H1 (cell line): ENCODE measurements around the gene PI4KB. TPM values are rescaled to one million over a fixed set of nuclear protein-coding genes. Genes with fewer than 3 reads are reported as not detected.

Source experiments
- CTCF ChIA-PET: fragments of 300-600 bp; sonication (Branson Sonifier 250); formaldehyde crosslinking; loops from one replicate; lab custom pipeline; 2021; ENCODE audit not compliant: partially characterized antibody; lab: Charles Lee
- POLR2A ChIA-PET: fragments of 300-600 bp; sonication (Branson Sonifier 250); formaldehyde crosslinking; loops from one replicate; lab custom pipeline; 2021; ENCODE audit warnings: inconsistent platforms; ENCODE audit not compliant: partially characterized antibody; lab: Charles Lee
- DNase-seq, 2 experiments: peaks; one replicate each; pipeline versions ENCODE4 v3.0.0 to v3.0.0-alpha.2; 2010 to 2022; ENCODE audit warnings: low spot score in 2 of 2, low read depth in 1 of 2, mixed read lengths in 1 of 2
- FAIRE-seq: peaks from 2 replicates; lab custom pipeline; 2011; peaks lifted over from hg19 to GRCh38; lab: Jason Lieb, UNC
- H2AFZ ChIP-seq: 2 replicates; pipeline ENCODE4 v1.8.1; 2012; ENCODE audit warnings: low read length, inconsistent platforms
- H2AK5ac ChIP-seq: 2 replicates; pipeline ENCODE4 v1.6.1; 2013; ENCODE audit warnings: low read depth, low read length
- H2BK120ac ChIP-seq: replicated peaks from 2 replicates; pipeline ENCODE3; 2013; ENCODE audit warnings: low read depth, low read length, inconsistent platforms
- H2BK12ac ChIP-seq: 2 replicates; pipeline ENCODE4 v1.6.1; 2013; ENCODE audit warnings: low read depth, low read length
- H2BK15ac ChIP-seq: 2 replicates; pipeline ENCODE4 v1.6.1; 2013; ENCODE audit warnings: low read length
- H2BK20ac ChIP-seq: 2 replicates; pipeline ENCODE4 v1.6.1; 2013; ENCODE audit warnings: low read length
- H2BK5ac ChIP-seq: 2 replicates; pipeline ENCODE4 v1.6.1; 2013; ENCODE audit warnings: low read depth, low read length
- H3K14ac ChIP-seq: 2 replicates; pipeline ENCODE4 v1.6.1; 2013; ENCODE audit warnings: inconsistent platforms; ENCODE audit not compliant: insufficient read length
- H3K18ac ChIP-seq: 2 replicates; pipeline ENCODE4 v1.6.1; 2013; ENCODE audit warnings: low read length; ENCODE audit errors: extremely low read depth
- H3K23ac ChIP-seq: 2 replicates; pipeline ENCODE4 v1.6.1; 2013; ENCODE audit warnings: inconsistent platforms; ENCODE audit not compliant: insufficient read length
- H3K23me2 ChIP-seq: 2 replicates; pipeline ENCODE4 v1.6.1; 2013; ENCODE audit warnings: low read depth, low read length
- H3K27ac ChIP-seq: 2 replicates; pipeline ENCODE4 v1.6.1; 2011; ENCODE audit warnings: low read depth, low read length, inconsistent platforms
- H3K27me3 ChIP-seq, 4 experiments: replicated peaks in 1 of 4; 1 replicate in 1 of 4; 2 replicates in 3 of 4; pipeline versions ENCODE4 v1.6.1 to v1.8.1; 2011 to 2013; ENCODE audit warnings: low read length in 3 of 4, mild to moderate bottlenecking in 3 of 4, inconsistent platforms in 2 of 4, mixed read lengths in 2 of 4, moderate library complexity in 1 of 4; ENCODE audit not compliant: control insufficient read depth in 3 of 4, insufficient read depth in 3 of 4; ENCODE audit errors: extremely low read depth in 1 of 4
- H3K36me3 ChIP-seq, 4 experiments: 2 replicates each; pipeline versions ENCODE4 v1.6.1 to v1.8.1; 2011 to 2013; ENCODE audit warnings: mild to moderate bottlenecking in 4 of 4, low read length in 3 of 4, moderate library complexity in 2 of 4, control low read depth in 1 of 4, inconsistent platforms in 1 of 4; ENCODE audit not compliant: insufficient read depth in 4 of 4, control insufficient read depth in 2 of 4
- H3K4ac ChIP-seq: replicated peaks from 2 replicates; pipeline ENCODE3; 2013; ENCODE audit warnings: low read length, low read depth, mixed read lengths, inconsistent platforms; ENCODE audit not compliant: insufficient read length
- H3K4me1 ChIP-seq, 4 experiments: replicated peaks in 1 of 4; 1 replicate in 1 of 4; 2 replicates in 3 of 4; pipeline versions ENCODE4 v1.6.1 to v1.8.1; 2011 to 2013; ENCODE audit warnings: low read length in 3 of 4, inconsistent platforms in 2 of 4, mixed read lengths in 1 of 4; ENCODE audit not compliant: insufficient read depth in 4 of 4, control insufficient read depth in 3 of 4
- H3K4me2 ChIP-seq, 2 experiments: 2 replicates each; pipeline versions ENCODE4 v1.6.1 to v1.8.1; 2011 to 2013; ENCODE audit warnings: low read depth in 2 of 2, low read length in 2 of 2, control low read depth in 1 of 2, inconsistent platforms in 1 of 2, mild to moderate bottlenecking in 1 of 2; ENCODE audit not compliant: insufficient read depth in 1 of 2
- H3K4me3 ChIP-seq, 4 experiments: fragments of 200-600, 300-600 bp in 1 of 4; sonication (generic), shearing (Covaris generic), sonication (Bioruptor Twin) in 1 of 4; 2 replicates each; pipeline versions ENCODE4 v1.5.1 to v1.8.1; 2011 to 2016; ENCODE audit warnings: low read length in 4 of 4, low read depth in 3 of 4, control low read depth in 2 of 4, inconsistent platforms in 2 of 4, mild to moderate bottlenecking in 2 of 4, mixed read lengths in 1 of 4, moderate library complexity in 1 of 4; ENCODE audit not compliant: insufficient read depth in 2 of 4; ENCODE audit errors: extremely low read depth in 1 of 4
- H3K56ac ChIP-seq: replicated peaks from 2 replicates; pipeline ENCODE3; 2013; ENCODE audit warnings: low read depth, mild to moderate bottlenecking, mixed read lengths, low read length, inconsistent platforms; ENCODE audit not compliant: insufficient read length
- H3K79me1 ChIP-seq: 2 replicates; pipeline ENCODE4 v1.6.1; 2013; ENCODE audit warnings: low read depth, low read length, control low read depth
- H3K79me2 ChIP-seq, 2 experiments: 2 replicates each; pipeline versions ENCODE4 v1.6.1 to v1.8.1; 2012 to 2013; ENCODE audit warnings: low read length in 2 of 2, mild to moderate bottlenecking in 2 of 2, inconsistent platforms in 1 of 2; ENCODE audit not compliant: insufficient read depth in 2 of 2, control insufficient read depth in 1 of 2
- H3K9ac ChIP-seq, 4 experiments: replicated peaks in 1 of 4; 1 replicate in 1 of 4; 2 replicates in 3 of 4; pipeline versions ENCODE4 v1.6.1 to v1.8.1; 2011 to 2013; ENCODE audit warnings: low read depth in 3 of 4, low read length in 3 of 4, control low read depth in 2 of 4, mild to moderate bottlenecking in 2 of 4, moderate library complexity in 2 of 4, inconsistent platforms in 1 of 4; ENCODE audit errors: extremely low read depth in 1 of 4
- H3K9me3 ChIP-seq, 2 experiments: 2 replicates each; pipeline versions ENCODE4 v1.6.1 to v1.8.1; 2012 to 2013; ENCODE audit warnings: mild to moderate bottlenecking in 2 of 2, moderate library complexity in 2 of 2, control low read depth in 1 of 2, inconsistent platforms in 1 of 2, low read depth in 1 of 2, low read length in 1 of 2, mixed read lengths in 1 of 2; ENCODE audit not compliant: insufficient read depth in 2 of 2
- H4K20me1 ChIP-seq, 2 experiments: replicated peaks in 1 of 2; 2 replicates each; pipeline versions ENCODE3 to v1.8.1; 2011 to 2013; ENCODE audit warnings: inconsistent platforms in 2 of 2, low read length in 2 of 2, mild to moderate bottlenecking in 1 of 2; ENCODE audit not compliant: insufficient read depth in 2 of 2, control insufficient read depth in 1 of 2
- H4K5ac ChIP-seq: 2 replicates; pipeline ENCODE4 v1.6.1; 2013; ENCODE audit warnings: low read length, low read depth, mixed read lengths, inconsistent platforms; ENCODE audit not compliant: insufficient read length
- H4K8ac ChIP-seq: 2 replicates; pipeline ENCODE4 v1.8.0; 2013; ENCODE audit warnings: mild to moderate bottlenecking, moderate library complexity, low read length, inconsistent platforms; ENCODE audit not compliant: insufficient read depth; ENCODE audit errors: extremely low read depth
- H4K91ac ChIP-seq: replicated peaks from 2 replicates; pipeline ENCODE3; 2013; ENCODE audit warnings: low read length, mixed read lengths, inconsistent platforms; ENCODE audit not compliant: insufficient read length
- ASH2L ChIP-seq: fragments of 200-600, 300-600 bp; sonication (generic); IDR thresholded peaks from one replicate; pipeline ENCODE4 v1.7.1; 2017; ENCODE audit warnings: low read length
- HDAC6 ChIP-seq: IDR thresholded peaks from one replicate; pipeline ENCODE4 v1.7.1; 2012; ENCODE audit warnings: low read depth, mild to moderate bottlenecking, inconsistent platforms, low read length, moderate library complexity
- POU5F1 ChIP-seq: IDR thresholded peaks from 2 replicates; pipeline ENCODE4 v1.6.1; 2011; ENCODE audit warnings: low read depth, mild to moderate bottlenecking, low read length, moderate library complexity
- SIX5 ChIP-seq: IDR thresholded peaks from 2 replicates; pipeline ENCODE4 v1.6.1; 2011; ENCODE audit warnings: mild to moderate bottlenecking, low read depth, low read length
- SUZ12 ChIP-seq: fragments of 200-600 bp; sonication (generic); IDR thresholded peaks from 2 replicates; pipeline ENCODE4 v1.6.1; 2012; ENCODE audit warnings: mild to moderate bottlenecking, inconsistent platforms, low read length, moderate library complexity, mixed read lengths
- WGBS, 2 experiments: shearing (Covaris generic) in 1 of 2; methylation state at CpG; one replicate each; pipeline versions ENCODE4 v1.1.6 to v1.1.7; 2013 to 2015; ENCODE audit warnings: low lambda C conversion rate in 2 of 2, mixed read lengths in 2 of 2, inconsistent platforms in 1 of 2, low coverage in 1 of 2, missing lambda C conversion rate in 1 of 2; ENCODE audit not compliant: insufficient replicate concordance in 2 of 2, insufficient coverage in 1 of 2, insufficient read length in 1 of 2; ENCODE audit errors: extremely low coverage in 1 of 2, missing lambda C conversion rate in 1 of 2; 5-methylcytosine and 5-hydroxymethylcytosine counted together
- polyA plus RNA-seq, 7 experiments: library from polyadenylated mRNA; depleted of rRNA in 3 of 7; stranded (reverse) in 5 of 7; unstranded in 2 of 7; fragments of >200 nt in 5 of 7; fragments of 200-250 nt in 2 of 7; gene quantifications; 1 replicate in 5 of 7; 2 replicates in 1 of 7; 4 replicates in 1 of 7; pipeline versions ENCODE4 v1.2.1 to v1.2.3, GENCODE V29; 2011 to 2013; ENCODE audit warnings: missing spikeins in 2 of 7, mixed read lengths in 2 of 7
- total RNA-seq: library from RNA; stranded (reverse); fragmentation: NEBNext Ultra II Directional; extraction: Animal tissue kit (Norgen Biotek cat#: 25700); gene quantifications from 2 replicates; pipeline ENCODE4 v1.2.1, GENCODE V29; 2021

The PI4KB gene
- total and polyA plus RNA-seq, 2 of the 8 experiments (the other 6 are each of a cell fraction or from before 2014, with no cell fraction given): 30.1 to 37.1 TPM

DNA sequence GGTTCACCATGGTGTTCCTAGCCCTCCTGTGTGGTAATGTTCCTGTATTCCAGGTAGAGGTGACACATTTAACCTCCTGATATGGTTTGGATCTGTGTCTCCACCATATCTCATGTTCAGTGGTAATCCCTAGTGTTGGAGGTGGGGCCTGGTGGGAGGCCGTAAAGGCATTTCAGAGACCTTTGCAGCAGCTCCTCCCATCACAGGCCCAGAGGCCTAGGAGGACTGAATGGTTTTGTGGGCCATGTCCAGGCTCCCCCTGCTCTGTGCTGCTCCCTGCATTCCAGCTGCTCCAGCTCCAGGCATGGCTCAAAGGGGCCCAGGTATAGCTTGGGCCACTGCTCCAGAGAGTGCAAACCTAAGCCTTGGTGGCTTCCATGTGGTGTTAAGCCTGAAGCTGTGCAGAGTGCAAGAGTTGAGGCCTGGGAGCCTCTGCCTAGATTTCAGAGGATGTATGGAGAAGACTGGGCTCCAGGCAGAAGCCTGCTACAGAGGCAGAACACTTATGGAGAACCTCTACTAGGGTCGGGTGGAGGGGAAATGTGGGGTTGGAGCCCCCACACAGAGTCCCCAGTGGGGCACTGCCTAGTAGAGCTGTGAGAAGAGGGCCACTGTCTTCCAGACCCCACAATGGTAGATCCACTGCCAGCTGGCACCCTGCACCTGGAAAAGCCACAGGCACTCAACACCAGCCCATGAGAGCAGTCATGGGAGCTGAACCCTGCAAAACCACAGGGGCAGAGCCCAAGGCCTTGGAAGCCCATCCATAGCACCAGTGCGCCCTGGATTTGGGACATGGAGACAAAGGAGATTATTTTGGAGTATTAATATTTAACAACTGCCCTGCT lies 35.3 kb upstream of the PI4KB start:
- Histone ChIP-seq H3K4me3 (no peak overlapping the region), H3K23ac (no peak overlapping the region), H3K79me2 (no peaks in the 10 kb centered on the region), H2BK5ac (no peak overlapping the region), H4K91ac (no peak overlapping the region), H4K20me1 (no peaks in the 10 kb centered on the region), H3K18ac (no peak overlapping the region), H3K4ac (no peak overlapping the region), H4K5ac (no peak overlapping the region), H3K4me1 (no peaks in the 10 kb centered on the region), H3K27me3 (no peaks in the 10 kb centered on the region), H3K4me2 (no peak overlapping the region), H3K9ac (no peak overlapping the region), H4K8ac (no peak overlapping the region), H3K56ac (no peak overlapping the region), H3K14ac (no peak overlapping the region), H2BK20ac (no peak overlapping the region), H3K36me3 (peaks cover 0 to 9% (median 0%) of the 10 kb centered on the region in 4 experiments; a peak in 2 of 8 replicates), H2AFZ (no peak overlapping the region), H2BK12ac (no peak overlapping the region), H3K9me3 (peaks cover 10 to 15% of the 10 kb centered on the region in 2 experiments), H3K79me1 (no peaks in the 10 kb centered on the region), H3K27ac (no peak overlapping the region), H2BK15ac (no peak overlapping the region), H3K23me2 (no peaks in the 10 kb centered on the region), H2AK5ac (no peak overlapping the region), H2BK120ac (no peak overlapping the region)
- CTCF ChIA-PET: no interaction called here
- no peak for DNase-seq
- TF ChIP-seq POU5F1: no peak
- no peak for TF ChIP-seq SIX5
- no peak for TF ChIP-seq SUZ12
- TF ChIP-seq ASH2L: no peak
- no peak for TF ChIP-seq HDAC6
- FAIRE-seq: no peak
- 89% methylated on average over 3 of the region's 3 CpGs; no CpG with 5 or more reads in 1 of the 2 experiments for WGBS, 2 experiments
- POLR2A ChIA-PET: interaction anchor here (1.1 to 1.4 kb wide), 3 partner anchors 10 to 26 kb away, joined by 3 to 4 read pairs (median 4); partner anchors contain the start of gene SELENBP1
